ENCODE results near the gene ITPK1.

DNA sequence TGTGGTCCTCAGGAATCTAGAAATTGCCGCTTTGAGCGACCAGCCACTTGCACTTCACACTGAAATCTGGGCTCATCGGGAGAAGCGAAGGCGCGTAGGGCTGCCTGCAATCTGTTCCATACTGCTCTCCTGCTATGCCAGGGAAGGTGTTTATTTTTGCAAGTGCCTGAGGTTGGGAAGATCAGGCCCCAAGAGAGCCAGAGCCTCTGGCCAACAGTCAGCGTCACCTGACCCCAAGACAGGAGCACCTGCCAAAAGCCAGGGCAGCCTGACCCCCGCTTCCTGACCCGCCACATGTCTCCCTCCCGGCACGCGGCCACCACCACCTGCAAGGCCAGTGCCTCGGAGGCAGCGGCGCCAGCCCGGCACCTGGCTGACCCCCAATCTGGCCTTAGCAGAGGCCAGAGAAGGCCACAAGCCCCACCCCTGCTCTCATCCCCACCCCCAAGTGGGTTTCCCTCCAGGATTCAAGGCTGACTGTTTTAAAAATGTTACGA lies 98.4 kb downstream of the ITPK1 start:
- TF ChIP-seq POLR2AphosphoS5 (IDR thresholded peaks at IDR 0.05), result no peak
- TF ChIP-seq POLR2A (IDR thresholded peaks at IDR 0.05), result no peak
- TF ChIP-seq, protein P1, sequence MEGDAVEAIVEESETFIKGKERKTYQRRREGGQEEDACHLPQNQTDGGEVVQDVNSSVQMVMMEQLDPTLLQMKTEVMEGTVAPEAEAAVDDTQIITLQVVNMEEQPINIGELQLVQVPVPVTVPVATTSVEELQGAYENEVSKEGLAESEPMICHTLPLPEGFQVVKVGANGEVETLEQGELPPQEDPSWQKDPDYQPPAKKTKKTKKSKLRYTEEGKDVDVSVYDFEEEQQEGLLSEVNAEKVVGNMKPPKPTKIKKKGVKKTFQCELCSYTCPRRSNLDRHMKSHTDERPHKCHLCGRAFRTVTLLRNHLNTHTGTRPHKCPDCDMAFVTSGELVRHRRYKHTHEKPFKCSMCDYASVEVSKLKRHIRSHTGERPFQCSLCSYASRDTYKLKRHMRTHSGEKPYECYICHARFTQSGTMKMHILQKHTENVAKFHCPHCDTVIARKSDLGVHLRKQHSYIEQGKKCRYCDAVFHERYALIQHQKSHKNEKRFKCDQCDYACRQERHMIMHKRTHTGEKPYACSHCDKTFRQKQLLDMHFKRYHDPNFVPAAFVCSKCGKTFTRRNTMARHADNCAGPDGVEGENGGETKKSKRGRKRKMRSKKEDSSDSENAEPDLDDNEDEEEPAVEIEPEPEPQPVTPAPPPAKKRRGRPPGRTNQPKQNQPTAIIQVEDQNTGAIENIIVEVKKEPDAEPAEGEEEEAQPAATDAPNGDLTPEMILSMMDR (IDR thresholded peaks at IDR 0.05), result no peak
- no peak for TF ChIP-seq EP300 (IDR thresholded peaks at IDR 0.05; ENCODE audit: low read depth)

Data from transverse colon (tissue), 4 donors.